Suppressor macrophage (primary cell): ENCODE results near the gene PRRC2B.
A peak's percentile ranks its signal among the peaks of the same experiment; 100 is the strongest.

Source experiments
- DNase-seq, 4 experiments: peaks; one replicate each; pipeline ENCODE4 v3.0.0-alpha.2; 2020 to 2022

The PRRC2B gene

DNA sequence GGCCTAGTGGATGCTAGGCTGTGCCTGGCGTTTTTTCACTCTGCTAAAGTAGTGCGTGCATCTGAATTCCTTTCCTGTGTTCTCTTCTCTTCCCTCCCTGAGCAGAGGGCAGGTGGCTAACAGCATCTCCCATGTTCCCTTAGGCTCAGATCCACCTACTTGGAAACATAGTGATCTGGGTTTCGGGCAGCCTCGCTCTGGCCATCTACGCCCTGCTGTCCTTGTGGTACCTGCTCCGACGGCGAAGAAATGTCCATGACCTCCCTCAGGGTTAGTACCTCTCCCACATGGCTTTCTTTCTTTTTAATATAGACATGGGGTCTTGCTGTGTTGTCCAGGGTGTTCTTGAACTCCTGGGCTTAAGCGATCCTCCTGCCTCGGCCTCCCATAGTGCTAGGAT is 127.3 kb downstream of the PRRC2B start:
- DNase-seq: no peak

DNA sequence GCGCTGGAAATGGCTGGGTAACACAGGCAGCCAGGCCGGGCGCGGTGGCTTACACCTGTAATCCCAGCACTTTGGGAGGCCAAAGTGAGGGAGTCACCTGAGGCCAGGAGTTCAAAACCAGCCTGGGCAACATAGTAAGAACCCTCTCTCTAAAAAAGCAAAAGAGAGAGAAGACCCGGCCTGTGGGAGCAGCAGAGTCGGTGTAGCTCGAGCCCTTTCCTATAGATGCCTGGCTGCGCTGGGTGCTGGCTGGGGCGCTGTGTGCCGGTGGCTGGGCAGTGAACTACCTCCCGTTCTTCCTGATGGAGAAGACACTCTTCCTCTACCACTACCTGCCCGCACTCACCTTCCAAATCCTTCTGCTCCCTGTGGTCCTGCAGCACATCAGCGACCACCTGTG is 127.9 kb downstream of the PRRC2B start:
- no peak for DNase-seq

DNA sequence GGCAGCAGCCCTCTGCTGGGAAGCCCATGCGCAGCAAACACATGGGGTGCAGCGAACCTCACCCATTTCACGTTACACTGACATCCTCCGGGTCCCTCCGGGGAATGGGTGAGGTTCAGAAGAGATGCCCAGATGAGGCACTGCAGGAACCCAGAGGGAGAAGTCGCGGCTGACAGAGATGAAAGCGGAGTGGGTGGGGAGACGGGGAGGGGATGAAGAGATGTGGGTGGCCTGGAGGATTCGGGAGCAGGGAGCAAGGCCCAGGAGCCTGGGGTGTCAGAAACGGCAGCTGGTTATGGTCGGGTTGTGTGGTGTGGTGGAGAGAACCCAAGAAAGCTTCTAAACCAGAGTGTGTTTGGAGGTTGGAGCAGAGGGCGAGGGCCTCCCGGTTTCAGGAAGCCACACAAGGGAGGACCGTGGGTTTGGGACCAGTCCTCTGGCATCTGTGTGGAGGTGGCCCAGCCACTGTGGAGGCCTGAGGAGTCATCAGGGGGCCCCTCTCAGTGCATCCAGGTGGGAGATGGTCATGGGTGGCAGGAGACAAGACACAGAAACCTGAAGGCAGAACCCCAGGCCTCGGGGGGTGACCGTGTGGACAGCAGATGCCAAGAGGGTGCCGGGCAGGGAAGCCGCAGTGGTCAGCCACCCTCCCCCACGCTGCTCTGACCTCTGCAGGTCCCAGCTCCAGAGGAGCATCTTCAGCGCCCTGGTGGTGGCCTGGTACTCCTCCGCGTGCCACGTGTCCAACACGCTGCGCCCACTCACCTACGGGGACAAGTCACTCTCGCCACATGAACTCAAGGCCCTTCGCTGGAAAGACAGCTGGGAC is 128.6 kb downstream of the PRRC2B start:
- no peak for DNase-seq

DNA sequence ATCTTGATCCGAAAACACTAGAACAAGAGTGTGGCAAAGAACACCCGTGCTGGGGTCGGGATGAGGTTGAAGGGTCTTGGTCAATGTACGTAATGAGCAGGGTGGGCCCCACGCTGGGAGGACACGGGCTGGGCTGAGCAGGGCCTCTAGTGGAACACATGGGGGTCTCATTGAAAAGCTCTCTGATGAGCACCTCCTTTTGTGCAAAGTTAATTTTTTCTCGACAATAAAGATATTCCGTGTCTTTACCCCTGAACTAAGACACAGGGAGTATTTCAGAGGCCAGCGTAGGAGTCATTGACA is 129.2 kb downstream of the PRRC2B start:
- DNase-seq: no peak

DNA sequence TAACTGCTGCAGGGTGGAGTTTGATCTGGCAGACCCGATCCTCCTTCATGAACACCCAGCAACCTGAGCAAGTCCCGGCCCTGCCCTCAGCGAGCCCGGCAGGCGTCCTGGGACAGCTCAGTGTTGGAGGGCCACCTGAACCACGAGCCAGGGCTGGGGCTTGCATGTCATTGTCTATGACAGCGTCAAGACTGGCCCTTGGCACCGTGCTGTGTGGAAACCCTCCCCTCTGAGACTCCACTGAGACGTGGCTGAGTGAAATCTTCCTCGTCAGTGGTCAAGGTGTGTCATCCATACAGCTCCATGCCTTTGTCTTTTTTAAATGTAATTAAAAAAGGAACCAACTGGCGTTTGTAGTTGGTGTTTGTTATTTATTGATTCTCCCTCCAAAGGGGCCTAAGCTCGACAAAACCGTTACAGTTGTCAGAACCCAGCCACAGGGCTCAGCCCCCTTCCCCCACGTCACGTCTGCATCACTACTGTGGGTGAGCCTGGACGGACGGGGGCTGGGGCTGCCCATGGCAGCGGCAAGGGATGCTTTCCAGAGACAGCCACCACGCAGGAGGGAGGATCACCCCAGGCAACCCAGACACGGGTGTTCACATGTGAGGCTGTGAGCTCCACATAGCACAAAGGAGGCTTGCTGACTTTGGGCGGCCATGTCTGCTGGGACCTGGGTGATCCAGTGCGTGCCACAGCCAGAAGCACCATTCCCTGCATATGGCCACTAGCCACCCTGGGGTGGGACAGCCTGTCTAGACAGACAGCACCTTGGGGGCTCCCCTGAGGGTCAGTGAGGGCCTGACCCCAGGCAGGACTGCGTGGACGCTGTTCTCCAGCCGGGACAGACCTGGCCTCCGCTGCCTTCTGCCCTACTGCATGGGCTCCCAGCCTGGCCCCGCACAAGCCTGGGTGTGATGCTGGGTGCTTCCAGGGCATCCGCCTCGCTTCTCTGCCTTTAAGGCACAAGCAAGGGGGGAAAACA is 129.9 kb downstream of the PRRC2B start:
- DNase-seq: no peak

DNA sequence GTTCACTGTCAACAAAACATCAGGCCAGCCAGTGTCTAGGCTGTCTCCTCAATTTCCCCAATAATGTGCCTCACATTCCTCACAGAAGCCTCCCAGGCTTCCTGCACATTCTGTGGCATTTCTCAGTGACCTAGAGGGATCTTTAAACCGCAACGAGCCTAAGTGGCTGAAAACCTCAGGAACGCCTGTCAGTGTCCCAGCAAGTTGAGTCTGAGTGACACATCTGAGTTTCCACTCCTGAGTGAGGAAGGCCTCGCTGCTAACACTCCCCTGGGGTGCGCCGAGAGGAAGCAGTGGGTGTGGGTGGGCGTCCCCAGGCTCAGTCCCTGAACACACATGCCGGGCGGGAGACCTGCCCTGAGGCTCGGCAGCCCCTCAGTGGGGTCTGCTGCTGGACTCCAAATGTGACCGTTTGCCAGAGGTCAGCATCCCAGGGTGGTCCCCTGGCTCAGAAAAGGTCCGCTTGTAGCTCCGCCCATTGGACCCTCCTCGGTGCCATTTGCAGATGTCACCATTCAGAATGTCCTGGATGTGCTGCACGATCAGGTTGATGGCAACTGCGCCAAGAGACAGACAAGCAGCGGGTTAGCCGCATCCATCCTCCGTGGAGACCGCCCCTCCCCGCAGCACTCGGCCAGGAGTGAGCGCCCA is 130.9 kb downstream of the PRRC2B start:
- no peak for DNase-seq

DNA sequence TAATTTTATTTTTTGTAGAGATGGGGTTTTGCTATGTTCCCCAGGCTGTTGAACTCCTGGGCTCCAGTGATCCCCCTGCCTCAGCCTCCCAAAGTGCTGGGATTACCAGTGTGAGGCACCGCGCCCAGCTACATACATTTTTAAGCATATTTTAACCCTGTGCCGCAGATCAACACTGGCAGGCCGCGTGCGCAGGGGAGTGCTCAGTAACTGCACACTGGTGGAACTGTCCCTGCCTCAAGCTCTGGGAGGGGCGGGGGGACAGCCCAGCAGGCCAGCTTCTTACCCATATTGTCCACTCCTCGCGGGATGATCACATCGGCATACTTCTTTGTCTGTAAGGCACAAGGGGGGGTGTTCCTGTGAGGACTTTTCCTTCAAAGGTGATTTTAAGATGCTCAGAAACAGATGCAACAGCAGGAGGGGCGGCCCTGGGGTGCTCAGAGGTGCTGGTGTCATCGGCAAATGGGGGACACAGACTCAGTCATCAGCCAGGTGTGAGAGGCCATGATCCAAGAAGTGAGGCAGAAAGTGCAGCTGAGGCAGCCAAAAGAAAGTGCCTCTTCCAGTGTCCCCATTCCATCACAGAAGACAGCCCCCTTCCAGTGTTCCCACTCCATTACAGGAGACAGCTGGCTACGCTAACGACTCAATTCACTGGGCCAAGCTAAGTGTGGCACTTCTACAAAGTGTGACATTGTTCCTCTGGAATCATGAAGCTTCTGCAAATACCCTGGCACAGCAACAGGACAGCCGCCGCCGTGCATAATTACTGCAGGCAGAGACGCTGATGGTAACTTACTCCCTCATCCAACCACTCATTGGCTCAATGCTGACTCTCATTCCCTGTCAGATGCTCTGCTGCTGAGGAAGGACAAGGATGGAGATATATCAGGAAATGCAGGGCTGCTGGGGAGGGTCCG is 132.0 kb downstream of the PRRC2B start:
- DNase-seq: no peak

DNA sequence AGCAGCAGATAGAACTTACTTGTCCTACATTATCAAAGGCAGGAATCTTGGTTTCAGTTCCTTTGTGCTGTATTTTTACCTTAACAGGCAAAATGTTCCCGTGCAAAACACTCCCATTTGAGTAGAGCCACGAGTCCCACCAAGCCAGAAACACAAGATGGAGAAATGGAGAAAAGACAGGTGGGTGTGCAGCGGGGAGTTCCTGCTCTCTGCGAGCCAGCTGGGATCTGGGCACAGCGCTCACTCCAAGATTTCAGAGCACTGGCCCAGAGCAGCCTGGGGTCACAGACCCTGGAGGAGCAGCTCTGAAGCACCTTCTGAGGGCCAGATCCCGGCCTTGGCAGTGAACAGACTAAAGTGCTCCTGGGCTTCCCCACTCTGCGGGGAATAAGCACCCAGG is 134.3 kb downstream of the PRRC2B start:
- DNase-seq: no peak

DNA sequence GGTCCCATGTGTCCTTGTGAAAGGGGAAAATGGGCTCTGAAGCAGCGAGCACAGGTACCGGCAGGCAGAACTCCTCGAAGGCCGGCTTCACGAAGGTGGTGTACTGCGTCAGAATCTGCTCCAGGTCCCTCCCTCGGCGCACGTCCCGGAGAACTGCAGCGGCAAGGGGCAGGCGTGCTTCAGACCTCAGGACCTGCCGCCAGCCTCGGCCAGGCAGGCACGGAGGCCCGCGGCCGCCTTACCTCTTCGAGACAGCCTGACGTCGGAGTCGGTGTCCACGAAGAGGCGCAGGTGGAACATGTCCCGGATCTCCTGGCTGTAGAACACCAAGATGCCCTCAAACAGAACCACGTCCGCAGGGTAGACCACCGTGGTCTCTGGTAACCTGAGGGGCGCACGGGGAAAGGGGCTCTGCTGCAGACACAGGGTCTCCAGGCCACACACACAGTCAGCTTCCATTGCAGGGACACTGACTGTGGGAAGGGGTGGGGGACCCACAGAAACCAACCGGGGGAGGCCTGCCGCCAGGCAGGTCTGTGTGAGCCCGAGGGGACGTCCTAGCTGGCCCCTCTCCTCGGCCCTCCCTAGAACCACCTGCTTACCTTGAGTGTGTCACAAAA is 135.1 kb downstream of the PRRC2B start:
- DNase-seq: no peak

DNA sequence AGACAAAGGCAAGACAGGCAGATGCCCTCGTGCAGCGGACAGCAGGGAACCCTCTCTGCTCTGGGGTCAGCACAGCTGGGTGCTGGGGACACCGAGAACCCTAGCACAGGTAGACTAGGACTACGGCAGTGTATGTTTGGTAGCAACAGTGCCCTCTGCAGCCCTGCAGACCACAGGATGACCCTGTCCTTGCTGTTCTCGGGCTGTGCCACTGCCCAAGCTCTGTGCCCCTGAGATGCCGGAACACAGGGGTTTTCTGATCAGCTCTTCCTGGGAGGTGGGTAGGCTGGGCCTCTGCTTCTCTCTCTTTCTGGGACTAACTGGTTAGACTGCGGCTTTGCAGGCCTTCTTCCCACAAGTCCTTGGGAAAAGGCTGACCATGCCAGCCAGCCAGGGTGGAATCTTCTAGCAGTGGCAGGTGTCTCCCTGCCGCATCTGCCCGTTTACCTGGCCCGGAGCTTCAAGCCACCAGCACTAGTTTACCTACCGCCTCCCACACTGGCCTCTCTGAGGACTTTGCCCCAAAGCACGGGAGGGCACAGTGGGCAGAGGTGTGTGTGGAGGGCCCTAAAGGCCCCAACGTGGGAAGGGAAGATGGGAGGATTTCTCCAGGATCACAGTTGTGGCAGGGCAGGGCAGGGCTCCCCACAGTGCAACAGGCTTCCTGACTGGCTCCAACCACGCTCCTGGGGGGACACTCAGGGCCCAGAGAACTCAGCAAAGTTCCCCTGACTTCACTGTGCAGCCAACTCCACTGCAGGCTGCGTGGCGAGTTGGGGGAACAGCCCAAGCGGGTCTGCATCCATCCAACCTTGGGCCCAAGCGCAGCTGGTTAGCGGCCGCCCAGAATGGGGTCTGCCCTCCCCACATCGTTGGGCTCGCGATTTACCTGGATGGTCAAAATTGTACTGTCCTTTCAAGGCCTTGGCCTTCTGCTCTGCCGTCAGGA is 136.0 kb downstream of the PRRC2B start:
- DNase-seq: no peak

DNA sequence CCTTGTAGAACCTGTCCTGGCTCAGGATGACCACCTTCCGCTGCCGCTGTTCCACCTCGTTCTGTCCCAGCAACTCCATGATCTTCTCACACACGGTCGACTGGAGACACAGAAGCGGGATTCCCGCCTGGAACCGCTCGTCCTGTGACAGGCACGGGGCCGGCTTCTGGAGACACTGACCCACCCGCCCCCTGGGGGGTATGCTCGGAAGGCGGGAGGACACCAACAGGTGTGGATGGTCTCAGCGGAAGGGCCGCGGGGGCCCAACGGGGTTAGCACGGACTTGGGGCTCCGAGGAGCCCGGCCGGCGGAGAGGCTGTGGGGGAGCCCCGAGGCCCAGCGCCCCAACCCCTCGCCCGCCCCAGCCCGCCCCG is 136.6 kb downstream of the PRRC2B start:
- DNase-seq: peak; percentile 42 to 55 (median 50)

DNA sequence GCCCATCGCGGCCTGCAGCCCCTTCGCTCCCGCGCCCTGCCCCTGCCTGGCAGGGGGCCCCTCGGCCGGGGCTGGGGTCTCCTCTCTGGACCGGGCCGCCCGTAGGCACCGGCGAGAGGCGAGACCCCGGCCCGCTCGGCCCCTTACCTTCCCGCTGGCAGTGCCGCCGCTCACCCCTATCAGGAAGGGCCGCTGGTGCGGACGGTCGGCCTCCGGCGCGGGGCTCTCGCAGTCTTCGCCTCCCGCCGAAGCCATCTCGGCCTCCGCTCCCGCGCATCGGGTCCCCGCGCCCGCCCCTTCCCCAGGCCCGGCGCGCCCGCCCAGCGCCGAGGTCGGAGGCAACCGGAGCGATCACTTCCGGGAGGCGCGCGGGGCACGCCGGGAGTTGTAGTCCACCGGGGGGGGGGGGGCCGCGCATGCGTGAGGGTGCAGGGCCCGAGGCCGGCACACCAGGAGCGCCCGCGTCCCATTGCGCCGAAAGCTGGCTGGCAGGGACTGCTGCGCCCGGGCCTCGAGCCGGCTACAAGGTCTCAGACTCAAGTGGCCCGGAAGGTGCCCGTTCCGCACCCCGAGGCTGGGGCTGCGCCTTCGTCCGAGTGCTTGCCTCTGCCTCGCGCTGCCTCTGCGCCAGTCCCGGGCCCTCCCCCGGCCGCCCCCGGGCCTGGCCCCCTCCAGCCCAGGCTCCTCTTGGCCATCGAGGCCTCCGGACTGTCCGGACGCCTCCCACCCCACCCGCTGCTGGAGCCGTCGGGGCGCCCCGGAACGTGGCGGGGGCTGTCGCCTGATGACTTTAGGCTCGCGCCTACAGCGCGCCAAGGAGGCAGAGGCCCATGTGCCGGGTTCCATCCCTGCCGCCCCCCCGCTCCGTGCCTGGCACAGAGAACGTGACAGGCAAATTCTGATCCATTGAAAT is 137.3 kb downstream of the PRRC2B start, which contains the start of gene UCK1:
Gene UCK1, minus strand, starts transcription at position 344 of the 913 bp plus-strand sequence. Its CDS starts 89 bp downstream, at position 255.
- DNase-seq: peak; percentile 89 to 94 (median 92)

DNA sequence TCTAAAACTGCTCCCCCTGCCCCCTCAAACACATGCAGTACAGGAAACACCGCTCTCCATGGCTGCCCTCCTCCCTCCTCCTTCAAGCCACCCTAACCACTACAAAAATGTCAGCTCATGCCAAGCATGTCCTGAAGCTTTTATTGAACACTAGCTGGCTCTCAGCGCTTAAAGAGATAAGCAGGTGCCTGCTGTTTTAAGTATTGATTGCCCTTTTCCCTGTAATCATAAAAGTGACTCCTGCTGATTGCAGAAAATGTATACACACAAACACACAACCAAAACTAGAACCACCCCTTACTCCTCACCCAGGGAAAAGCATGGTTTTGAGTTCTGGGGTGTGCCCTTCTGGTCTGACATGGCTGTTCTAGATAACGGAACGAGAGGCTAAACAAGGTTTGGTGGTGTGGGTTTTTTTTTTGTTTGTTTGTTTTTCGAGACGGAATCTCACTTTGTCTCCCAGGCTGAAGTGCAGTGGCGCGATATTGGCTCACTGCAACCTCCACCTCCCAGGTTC is 140.9 kb downstream of the PRRC2B start:
- DNase-seq: no peak

DNA sequence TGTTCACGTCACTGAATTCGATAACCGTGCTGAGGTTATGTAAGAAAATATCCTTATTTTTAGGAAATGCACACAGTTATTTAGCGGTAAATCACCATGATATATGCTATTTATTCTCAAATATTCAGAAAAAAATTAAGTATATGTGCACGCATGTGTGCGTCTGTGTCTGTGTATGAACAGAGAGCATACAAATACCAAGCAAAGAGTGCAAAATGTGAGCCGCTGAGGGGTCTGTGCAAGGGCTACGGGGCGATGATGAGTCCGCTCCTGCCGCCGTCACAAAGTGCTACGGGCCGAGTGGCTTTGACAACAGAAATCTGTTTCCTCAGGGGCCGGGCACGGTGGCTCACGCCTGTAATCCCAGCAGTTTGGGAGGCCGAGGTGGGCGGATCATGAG is 144.1 kb downstream of the PRRC2B start:
- DNase-seq: no peak

DNA sequence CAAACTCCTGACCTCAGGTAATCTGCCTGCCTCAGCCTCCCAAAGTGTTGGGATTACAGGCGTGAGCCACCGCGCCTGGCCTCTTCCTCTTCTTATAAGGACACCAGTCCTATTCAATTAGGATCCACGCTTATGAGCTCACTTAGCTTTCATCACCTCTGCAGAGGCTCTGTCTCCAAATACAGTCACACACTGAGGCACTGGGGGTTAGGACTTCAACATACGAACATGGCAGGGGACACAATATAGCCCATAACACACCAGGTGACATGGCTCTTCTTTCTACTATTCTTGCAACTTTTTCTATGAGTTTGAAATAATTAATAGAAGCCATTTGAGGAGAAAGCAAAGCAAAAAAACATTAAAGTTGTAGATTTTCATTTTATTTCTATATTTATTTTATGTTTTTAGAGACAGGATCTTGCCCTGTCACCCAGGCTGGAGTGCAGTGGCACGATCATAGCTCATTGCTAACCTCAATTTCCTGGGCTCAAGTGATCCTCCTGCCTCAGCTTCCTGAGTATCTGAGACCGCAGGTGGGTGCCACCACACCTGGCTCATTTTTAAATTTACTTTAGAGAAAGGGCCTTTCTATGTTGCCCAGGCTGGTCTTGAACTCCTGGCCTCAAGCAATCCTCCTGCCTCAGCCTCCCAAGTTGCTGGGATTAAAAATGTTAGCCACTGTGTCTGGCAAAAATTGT is 145.5 kb downstream of the PRRC2B start:
- no peak for DNase-seq

DNA sequence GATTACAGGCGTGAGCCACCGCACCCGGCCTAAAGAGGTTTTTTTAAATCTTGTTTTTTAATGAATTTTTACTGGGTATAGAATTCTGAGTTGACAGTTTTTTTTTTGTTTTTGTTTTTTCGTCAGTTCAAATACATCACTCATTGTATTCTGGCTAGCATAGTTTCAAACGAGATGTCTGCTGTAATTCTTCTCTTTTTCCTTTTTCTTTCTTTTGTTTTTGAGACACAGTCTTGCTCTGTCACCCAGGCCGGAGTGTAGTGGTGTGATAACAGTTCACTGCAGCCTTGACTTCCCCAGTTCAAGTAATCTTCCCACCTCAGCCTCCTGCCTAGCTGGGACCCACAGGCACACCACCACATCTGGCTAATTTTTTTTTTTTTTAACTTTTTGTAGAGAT is 149.3 kb downstream of the PRRC2B start:
- no peak for DNase-seq

DNA sequence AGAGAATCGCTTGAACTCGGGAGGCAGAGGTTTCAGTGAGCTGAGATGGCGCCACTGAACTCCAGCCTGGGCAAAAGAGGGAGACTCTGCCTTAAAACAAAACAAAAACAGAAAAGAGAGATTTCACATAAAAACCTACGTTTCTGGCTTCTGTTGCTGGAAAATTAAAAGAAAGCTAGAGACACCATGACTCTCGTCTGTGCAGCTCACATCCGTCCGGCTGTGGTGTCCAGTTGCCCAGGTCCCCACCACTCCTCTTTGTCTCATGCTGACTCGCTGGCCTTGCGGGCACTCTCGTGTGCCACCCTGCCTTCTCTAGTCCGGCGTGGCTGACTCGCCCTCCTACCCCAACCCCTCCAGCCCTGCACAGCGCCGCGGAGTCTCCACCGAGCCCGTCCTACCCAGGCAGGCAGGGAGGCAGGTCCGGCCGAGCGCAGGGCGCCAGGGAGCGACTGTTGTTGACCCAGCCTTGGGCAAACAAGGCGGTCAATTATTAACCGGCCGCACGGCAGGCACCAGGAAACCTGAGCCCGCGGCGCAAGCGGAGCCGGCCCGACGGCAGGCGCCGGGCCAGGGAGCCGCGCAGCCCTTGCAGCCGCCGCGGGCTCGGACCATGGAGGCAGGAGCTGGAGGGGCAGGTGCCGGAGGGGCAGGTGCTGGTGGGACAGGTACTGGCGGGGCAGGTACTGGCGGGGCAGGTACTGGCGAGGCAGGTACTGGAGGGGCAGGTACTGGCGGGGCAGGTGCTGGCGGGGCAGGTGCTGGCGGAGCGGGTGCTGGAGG is 151.3 kb downstream of the PRRC2B start, which contains the start of gene PRRT1B:
Gene PRRT1B, plus strand, starts transcription at position 521 of the 783 bp plus-strand sequence. Its CDS starts 93 bp downstream, at position 614.
- no peak for DNase-seq
